HG02885 (cell line): Measurements from ENCODE around the gene ZBED5.
"Not testable (repeated sequence)": the region's sequence is repeated elsewhere in the genome, so short reads cannot be mapped to it uniquely, and the experiment has no call there.

Experiments used
- ATAC-seq: cut with Tn5 transposase; IDR thresholded peaks from one replicate; pipeline ENCODE4 v1.9.1; 2021; ENCODE audit warnings: mild to moderate bottlenecking; ENCODE audit not compliant: unreplicated experiment, poor library complexity

The ZBED5 gene

GRCh38 chr11:10844796-10845195, 13.1 kb downstream of the ZBED5 start:
- no peak for ATAC-seq

- ATAC-seq = no peak
Observed at GRCh38 chr11:10844356-10844755, 13.5 kb downstream of the ZBED5 start.

DNA sequence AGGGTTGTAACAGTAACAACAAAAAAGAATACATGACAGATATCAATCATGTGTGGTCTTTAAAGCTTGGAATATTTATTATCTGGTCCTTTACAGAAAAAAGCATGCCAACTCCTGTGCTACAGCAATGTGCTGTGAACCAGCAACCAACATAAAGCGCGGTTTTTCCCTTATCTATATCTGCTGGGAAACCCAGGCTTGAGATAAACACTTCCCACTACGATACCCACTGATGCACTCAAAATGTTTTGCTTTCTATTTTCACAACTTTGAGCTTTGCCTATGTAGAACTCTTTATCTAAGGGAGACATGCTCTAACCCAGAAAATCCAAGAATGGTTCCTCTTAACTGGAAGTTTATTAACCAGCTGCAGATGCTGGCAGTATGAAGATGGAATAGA, 19.0 kb downstream of the ZBED5 start:
- ATAC-seq = no peak

DNA sequence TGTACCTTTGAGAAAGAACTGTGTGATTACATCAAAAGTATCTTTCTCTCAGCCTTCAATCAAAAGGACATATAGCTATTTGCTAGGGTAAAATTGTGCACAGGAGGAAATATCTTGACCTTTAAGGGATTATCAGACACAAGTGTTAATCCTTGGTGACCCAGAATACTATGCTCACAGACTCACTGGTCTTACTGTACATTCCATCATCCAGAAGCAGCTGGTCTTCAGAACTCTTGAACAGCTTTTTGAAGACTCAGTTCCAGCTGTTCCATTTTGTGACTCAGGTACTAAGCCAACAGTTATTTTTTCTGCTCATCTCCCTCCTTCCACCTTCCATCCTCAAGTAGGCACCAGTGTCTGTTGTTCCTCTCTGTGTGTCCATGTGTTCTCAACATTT, 19.8 kb downstream of the ZBED5 start:
- ATAC-seq = no peak

DNA sequence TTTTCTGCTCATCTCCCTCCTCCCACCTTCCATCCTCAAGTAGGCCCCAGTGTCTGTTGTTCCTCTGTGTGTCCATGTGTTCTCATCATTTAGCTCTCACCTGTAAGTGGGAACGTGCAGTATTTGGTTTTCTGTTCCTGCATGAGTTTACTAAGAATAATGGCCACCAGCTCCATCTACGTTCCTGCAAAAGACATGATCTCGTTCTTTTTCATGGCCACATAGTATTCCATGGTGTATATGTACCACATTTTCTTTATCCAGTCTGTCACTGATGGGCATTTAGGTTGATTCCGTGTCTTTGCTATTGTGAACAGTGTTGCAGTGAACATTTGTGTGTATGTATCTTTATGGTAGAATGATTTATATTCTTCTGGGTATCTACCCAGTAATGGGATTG, 21.0 kb downstream of the ZBED5 start:
- not testable (repeated sequence) for ATAC-seq

DNA sequence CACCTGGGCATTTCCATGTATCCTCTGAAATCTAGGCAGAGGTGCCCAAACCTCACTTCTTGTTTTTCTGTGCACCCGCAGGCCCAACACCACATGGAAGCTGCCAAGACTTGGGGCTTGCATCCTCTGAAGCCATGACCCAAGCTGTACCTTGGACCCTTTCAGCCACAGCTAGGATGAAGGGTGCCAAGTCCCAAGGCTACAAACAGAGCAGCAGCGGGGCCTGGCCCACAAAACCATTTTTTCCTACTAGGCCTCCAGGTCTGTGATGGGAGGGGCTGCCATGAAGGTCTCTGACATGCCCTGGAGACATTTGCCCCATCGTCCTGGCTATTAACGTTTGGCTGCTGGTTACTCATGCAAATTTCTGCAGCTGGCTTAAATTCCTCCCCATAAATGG, 28.7 kb downstream of the ZBED5 start:
- no peak for ATAC-seq

DNA sequence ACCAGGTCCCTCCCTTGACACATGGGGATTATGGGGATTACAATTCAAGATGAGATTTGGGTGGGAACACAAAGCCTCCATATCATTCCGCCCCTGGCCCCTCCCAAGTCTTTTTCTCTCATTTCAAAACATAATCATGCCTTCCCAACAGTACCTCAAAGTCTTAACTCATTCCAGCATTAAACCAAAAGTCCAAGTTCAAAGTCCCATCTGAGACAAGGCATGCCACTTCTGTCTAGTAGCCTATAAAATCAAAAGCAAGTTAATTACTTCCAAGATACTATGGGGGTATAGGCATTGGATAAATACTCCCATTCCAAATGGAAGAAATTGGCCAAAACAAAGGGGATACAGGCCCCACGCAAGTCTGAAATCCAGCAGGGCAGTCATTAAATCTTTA, 29.5 kb downstream of the ZBED5 start:
- ATAC-seq = no peak

GRCh38 chr11:10824888-10825287, 33.0 kb downstream of the ZBED5 start:
- peak; percentile 72 for ATAC-seq

- ATAC-seq = no peak
Observed at GRCh38 chr11:10823152-10823579, 34.7 kb downstream of the ZBED5 start.

GRCh38 chr11:10822491-10822890, 35.4 kb downstream of the ZBED5 start:
- ATAC-seq = not testable (repeated sequence)

- no peak for ATAC-seq
Observed at GRCh38 chr11:10818594-10818993, 39.3 kb downstream of the ZBED5 start.

DNA sequence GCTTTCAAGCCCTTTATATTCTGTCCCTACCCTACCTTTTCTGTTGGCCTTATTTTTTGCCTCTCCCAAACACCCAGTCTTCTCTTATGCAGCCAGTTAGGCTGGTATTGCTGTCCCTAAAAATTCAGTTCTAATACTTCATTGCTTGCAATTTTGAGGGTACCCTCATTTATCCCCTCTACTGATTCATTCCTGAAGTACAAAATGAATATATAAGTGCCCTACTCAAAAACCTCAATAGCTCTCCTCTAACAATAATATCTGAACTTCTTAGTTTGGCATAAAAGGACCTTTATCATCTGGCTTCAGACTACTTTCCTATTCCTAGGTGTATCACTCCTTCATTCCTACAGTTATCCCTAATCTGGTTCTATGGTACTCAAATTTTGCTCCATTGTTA, 43.9 kb downstream of the ZBED5 start:
- ATAC-seq = no peak

- peak; percentile 22 for ATAC-seq
Observed at GRCh38 chr11:10809373-10810160, 48.3 kb downstream of the ZBED5 start.

DNA sequence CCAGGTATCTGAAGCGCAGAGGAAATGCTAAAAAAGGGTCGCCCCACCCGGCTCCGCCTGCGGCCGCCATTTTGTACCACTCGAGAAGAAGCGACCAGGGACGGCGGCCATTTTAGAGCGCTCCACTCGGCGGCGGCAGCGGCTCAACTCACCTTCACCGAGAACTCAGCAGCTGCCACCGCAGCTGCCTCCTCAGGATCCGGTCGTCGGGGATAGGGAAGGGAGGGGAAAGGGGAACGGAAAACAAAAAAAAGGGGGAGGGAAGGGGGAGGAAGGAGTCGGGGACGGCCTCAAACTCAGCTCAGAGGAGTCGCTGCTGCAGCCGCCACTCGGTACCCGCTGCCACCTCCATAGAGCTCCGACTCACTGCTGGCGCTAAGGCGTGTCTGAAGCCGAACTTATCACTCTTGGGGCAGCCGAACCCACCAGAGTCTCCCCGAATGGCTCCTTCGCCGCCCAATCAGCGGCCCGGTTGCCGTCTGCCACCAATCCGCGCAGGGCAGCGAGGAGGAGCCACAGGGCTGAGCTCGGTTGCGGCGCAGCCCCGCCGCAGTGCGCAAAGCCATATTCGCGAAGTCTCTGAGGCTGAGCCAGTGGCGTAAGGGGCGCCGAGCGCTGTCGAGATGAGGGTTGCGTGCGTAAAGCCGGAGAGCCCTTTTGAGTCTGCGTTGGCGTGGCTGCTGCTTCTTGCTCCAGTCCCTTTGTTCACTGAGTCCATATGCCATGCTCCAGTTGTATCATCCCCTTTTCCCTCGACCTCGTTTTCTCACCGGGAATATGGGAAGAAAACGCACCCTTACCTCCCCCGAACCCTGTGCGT, 49.1 kb downstream of the ZBED5 start, which contains the start of gene EIF4G2:
TSS of gene EIF4G2 (minus strand) at position 374 of the 820 bp plus-strand sequence.
- ATAC-seq = peak; percentile 91

DNA sequence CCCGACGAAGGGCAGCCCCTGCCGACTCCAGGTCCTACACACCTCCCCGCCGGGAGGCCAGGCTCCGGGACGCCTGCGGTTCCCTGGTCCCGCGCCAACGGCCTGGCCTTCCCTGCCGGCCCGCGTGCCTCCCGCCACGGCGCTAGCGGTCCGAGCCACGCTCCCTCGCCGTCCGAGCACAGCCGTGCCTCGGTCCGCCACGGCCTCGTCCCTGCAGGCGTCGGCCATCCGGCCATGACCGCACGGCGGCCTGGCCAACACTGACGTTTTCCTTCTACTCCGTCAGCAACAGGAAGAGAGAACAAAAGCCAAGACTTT, 49.7 kb downstream of the ZBED5 start:
- no peak for ATAC-seq

DNA sequence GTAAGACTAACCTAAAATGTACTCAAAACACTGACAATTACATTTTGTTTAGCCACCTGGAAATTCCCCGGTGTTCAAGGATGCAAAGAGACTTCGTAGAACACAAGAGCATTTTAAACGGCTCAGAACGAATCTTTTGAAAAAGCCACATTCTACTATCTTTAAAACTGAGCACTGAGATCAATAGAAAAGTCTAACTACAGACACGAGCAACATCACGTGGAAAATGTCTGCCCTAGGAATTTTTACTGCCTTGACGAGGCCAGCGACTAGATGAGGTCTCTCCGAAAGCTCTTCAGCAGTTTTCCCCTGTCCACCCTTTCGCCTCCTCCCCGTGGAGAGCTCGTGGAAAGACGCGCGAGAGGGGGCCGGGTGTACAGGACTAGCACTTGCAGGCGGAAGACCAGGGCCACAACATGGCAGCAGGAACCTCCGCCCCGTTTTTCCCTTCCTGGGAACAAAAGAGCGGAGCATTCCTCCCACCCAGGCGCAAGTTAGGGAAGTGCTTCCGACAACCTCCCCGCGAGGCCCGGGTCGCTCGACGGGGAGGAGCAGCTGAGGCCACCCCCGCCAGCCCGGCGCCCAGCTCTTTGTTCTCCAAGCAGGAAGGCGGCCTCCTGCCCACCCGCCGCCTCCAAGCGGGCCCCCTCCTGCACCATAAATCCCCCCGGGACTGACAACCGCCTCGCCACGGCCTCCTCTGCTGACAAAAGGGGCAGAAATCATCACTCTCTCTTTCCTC, 50.2 kb downstream of the ZBED5 start:
- ATAC-seq = peak; percentile 11

DNA sequence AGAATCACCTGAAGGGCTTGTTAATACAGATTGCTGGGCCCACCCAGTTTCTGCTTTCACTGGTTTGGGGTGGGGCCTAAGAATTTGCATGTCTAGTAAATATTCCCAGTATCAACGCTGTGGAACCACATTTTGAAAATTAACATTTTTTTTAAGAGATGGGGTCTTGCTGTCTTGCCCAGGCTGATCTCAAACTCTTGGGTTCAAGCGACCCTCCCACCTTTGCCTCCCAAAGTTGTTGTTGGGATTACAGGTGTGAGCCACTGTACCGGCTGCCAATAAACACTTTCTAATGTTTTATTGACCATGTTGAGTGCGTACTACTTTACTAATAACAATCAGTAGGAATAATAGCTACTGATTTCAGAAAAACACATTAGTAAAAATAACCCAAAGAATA, 51.6 kb downstream of the ZBED5 start:
- no peak for ATAC-seq

DNA sequence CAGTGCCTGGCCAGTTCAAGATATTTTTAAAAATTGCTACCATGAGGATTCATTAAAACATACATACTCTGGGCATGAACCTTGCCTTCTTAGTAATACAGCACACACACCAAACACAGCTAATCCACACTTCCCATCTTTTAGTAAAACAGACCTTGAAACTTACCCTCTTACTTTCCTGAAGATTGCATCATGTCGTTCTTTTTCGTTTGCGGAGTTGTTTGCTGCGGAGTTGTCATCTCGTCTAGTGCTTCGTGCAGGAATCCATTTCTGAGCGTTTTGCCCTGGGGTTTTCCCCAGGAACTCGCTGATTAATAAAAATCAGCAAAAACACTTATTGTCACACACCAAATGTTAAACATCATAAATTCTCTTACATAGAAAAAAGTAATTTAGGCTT, 52.1 kb downstream of the ZBED5 start:
- ATAC-seq = no peak

DNA sequence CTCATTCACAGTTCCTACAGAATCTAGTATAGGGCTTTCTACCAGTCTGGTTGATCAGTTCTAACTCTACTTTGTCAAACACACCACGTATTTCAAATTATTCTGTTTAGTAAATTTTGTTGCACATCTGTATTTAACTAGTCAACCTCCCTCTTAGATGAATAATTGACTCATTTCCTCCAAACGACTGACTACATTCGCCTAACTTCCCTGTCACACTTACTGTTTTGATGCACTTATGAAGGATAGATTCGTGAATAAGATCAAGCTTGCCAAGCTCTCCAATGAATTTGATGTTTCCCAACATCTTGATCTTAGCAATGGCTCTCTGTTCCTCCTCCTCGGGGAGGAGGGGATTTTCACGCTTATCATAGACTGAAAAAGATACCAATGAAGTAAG, 54.2 kb downstream of the ZBED5 start:
- no peak for ATAC-seq
